Spinal cord (tissue), 10 donors: ENCODE data around the gene SLC39A12. TPM values are rescaled to one million over a fixed set of nuclear protein-coding genes. Genes with fewer than 3 reads are reported as not detected.
"Not testable (repeated sequence)": the region's sequence is repeated elsewhere in the genome, so short reads cannot be mapped to it uniquely, and the experiment has no call there.

Source experiments
- DNase-seq, 6 donors: peaks; one replicate each; pipeline versions ENCODE4 v3.0.0 to v3.0.0-alpha.2; 2013 to 2015; ENCODE audit warnings: low spot score in 6 of 6, low read depth in 4 of 6
- H3K27ac ChIP-seq: one replicate; pipeline ENCODE4 v1.5.1; 2013; ENCODE audit warnings: low read depth, low read length, control low read depth
- H3K27me3 ChIP-seq: one replicate; pipeline ENCODE4 v1.6.1; 2013; ENCODE audit warnings: low read length; ENCODE audit not compliant: control insufficient read depth, insufficient read depth
- H3K36me3 ChIP-seq: one replicate; pipeline ENCODE4 v1.6.1; 2013; ENCODE audit warnings: low read length; ENCODE audit not compliant: control insufficient read depth, insufficient read depth
- H3K4me1 ChIP-seq: one replicate; pipeline ENCODE4 v1.6.1; 2013; ENCODE audit warnings: low read length; ENCODE audit not compliant: control insufficient read depth, insufficient read depth
- H3K4me3 ChIP-seq: one replicate; pipeline ENCODE4 v1.5.1; 2013; ENCODE audit warnings: low read depth, low read length, control low read depth
- H3K9me3 ChIP-seq: one replicate; pipeline ENCODE4 v1.6.1; 2013; ENCODE audit warnings: low read length; ENCODE audit not compliant: control insufficient read depth, insufficient read depth
- WGBS: methylation state at CpG from one replicate; pipeline ENCODE4 v1.1.5; 2013; ENCODE audit warnings: missing lambda C conversion rate; ENCODE audit not compliant: insufficient coverage; 5-methylcytosine and 5-hydroxymethylcytosine counted together
- polyA plus RNA-seq, 2 donors: library from polyadenylated mRNA; unstranded; fragments of 120-200 nt; gene quantifications; one replicate each; pipeline ENCODE4 v1.2.1, GENCODE V29; 2013; ENCODE audit not compliant: insufficient read length in 2 of 2
- total RNA-seq, 2 donors: library from RNA; depleted of rRNA in 1 of 2; stranded (reverse); fragments of 120-200 nt in 1 of 2; fragments of >200 nt in 1 of 2; gene quantifications; one replicate each; pipeline versions ENCODE4 v1.2.3 to v1.2.4, GENCODE V29; 2013 to 2014
- donor health status: healthy.

The SLC39A12 gene
- total and polyA plus RNA-seq, 4 donors: 5.7 to 46.9 (median 10.2) TPM

GRCh38 chr10:17915181-17915580 lies 36.5 kb upstream of the SLC39A12 start:
- DNase-seq: no peak
- 80% methylated on average over 1 of the region's 4 CpGs for WGBS
- Histone ChIP-seq H3K4me1 (no peaks in the 10 kb centered on the region), H3K27ac (no peak overlapping the region), H3K36me3 (no peaks in the 10 kb centered on the region), H3K27me3 (no peaks in the 10 kb centered on the region), H3K4me3 (no peak overlapping the region), H3K9me3 (no peaks in the 10 kb centered on the region)

GRCh38 chr10:17918187-17918903 lies 33.4 kb upstream of the SLC39A12 start:
- no peak for DNase-seq
- H3K4me1 ChIP-seq: no peaks in the 10 kb centered on the region
- H3K36me3 ChIP-seq: no peaks in the 10 kb centered on the region
- H3K9me3 ChIP-seq: no peaks in the 10 kb centered on the region
- WGBS: 87% methylated on average over 7 of the region's 12 CpGs
- no peaks in the 10 kb centered on the region for H3K27me3 ChIP-seq
- H3K4me3 ChIP-seq: no peak overlapping the region
- H3K27ac ChIP-seq: no peak overlapping the region

- Histone ChIP-seq H3K27ac (no peak overlapping the region), H3K36me3 (no peaks in the 10 kb centered on the region), H3K27me3 (no peaks in the 10 kb centered on the region), H3K9me3 (no peaks in the 10 kb centered on the region), H3K4me3 (no peak overlapping the region), H3K4me1 (no peaks in the 10 kb centered on the region)
- peak in 1 of 6 donors; percentile 31 for DNase-seq
- WGBS: no CpG with 5 or more reads among the region's 3 CpGs
Observed at GRCh38 chr10:17921378-17921777, 30.3 kb upstream of the SLC39A12 start.

GRCh38 chr10:17923728-17924127 lies 28.0 kb upstream of the SLC39A12 start:
- Histone ChIP-seq H3K27me3 (no peaks in the 10 kb centered on the region), H3K27ac (no peak overlapping the region), H3K4me1 (no peaks in the 10 kb centered on the region), H3K4me3 (no peak overlapping the region), H3K36me3 (no peaks in the 10 kb centered on the region), H3K9me3 (no peaks in the 10 kb centered on the region)
- 90% methylated on average over 4 of the region's 4 CpGs for WGBS
- peak in 2 of 6 donors; percentile 6 to 80 for DNase-seq

- no peak for DNase-seq
- Histone ChIP-seq H3K36me3 (no peaks in the 10 kb centered on the region), H3K27me3 (no peaks in the 10 kb centered on the region), H3K4me1 (no peaks in the 10 kb centered on the region), H3K27ac (no peak overlapping the region), H3K9me3 (no peaks in the 10 kb centered on the region), H3K4me3 (no peak overlapping the region)
- 100% methylated on average over 1 of the region's 3 CpGs for WGBS
Observed at GRCh38 chr10:17943033-17943745, 8.5 kb upstream of the SLC39A12 start.

GRCh38 chr10:17950269-17950668 lies 1.4 kb upstream of the SLC39A12 start:
- WGBS: 86% methylated on average over 7 of the region's 7 CpGs
- not testable (repeated sequence) for H3K9me3 ChIP-seq, H3K27me3 ChIP-seq, H3K4me3 ChIP-seq, DNase-seq, H3K36me3 ChIP-seq, H3K4me1 ChIP-seq, H3K27ac ChIP-seq

- no peak overlapping the region for H3K4me3 ChIP-seq
- whole genome bisulfite sequencing: 93% methylated on average over 19 of the region's 22 CpGs
- H3K36me3 ChIP-seq: no peaks in the 10 kb centered on the region
Observed at GRCh38 chr10:17950726-17951125, 992 bp upstream of the SLC39A12 start.

GRCh38 chr10:17954372-17954771 lies 2.7 kb downstream of the SLC39A12 start:
- WGBS: 85% methylated on average over 4 of the region's 10 CpGs
- not testable (repeated sequence) for H3K27me3 ChIP-seq, H3K36me3 ChIP-seq

More at GRCh38 chr10:17950726-17951125, 992 bp upstream of the SLC39A12 start:
- H3K4me1 ChIP-seq: peaks cover 3% of the 10 kb centered on the region
- no peak for DNase-seq
- H3K9me3 ChIP-seq: no peaks in the 10 kb centered on the region
- no peak overlapping the region for H3K27ac ChIP-seq
- H3K27me3 ChIP-seq: no peaks in the 10 kb centered on the region

GRCh38 chr10:17954861-17955260 lies 3.1 kb downstream of the SLC39A12 start:
- DNase-seq: peak in 1 of 6 donors; percentile 57
- Histone ChIP-seq H3K27me3 (no peaks in the 10 kb centered on the region), H3K36me3 (no peaks in the 10 kb centered on the region), H3K4me3 (no peak overlapping the region), H3K4me1 (peaks cover 3% of the 10 kb centered on the region), H3K27ac (no peak overlapping the region), H3K9me3 (peaks cover 1% of the 10 kb centered on the region)
- WGBS: no CpG with 5 or more reads among the region's 2 CpGs

More at GRCh38 chr10:17954372-17954771, 2.7 kb downstream of the SLC39A12 start:
- DNase-seq, H3K4me3 ChIP-seq, H3K4me1 ChIP-seq, H3K27ac ChIP-seq, H3K9me3 ChIP-seq: not testable (repeated sequence)

- H3K36me3 ChIP-seq: no peaks in the 10 kb centered on the region
- no peak for DNase-seq
- 100% methylated on average over 2 of the region's 7 CpGs for WGBS
- H3K4me1 ChIP-seq: no peaks in the 10 kb centered on the region
- H3K27ac ChIP-seq: no peak overlapping the region
- H3K9me3 ChIP-seq: peaks cover 1% of the 10 kb centered on the region
- no peak overlapping the region for H3K4me3 ChIP-seq
- H3K27me3 ChIP-seq: no peaks in the 10 kb centered on the region
Observed at GRCh38 chr10:17958049-17958448, 6.3 kb downstream of the SLC39A12 start.
